LHCN-M2 (cell line): ENCODE measurements around the gene USH2A. TPM values are rescaled to one million over a fixed set of nuclear protein-coding genes. Genes with fewer than 3 reads are reported as not detected.
A peak's percentile ranks its signal among the peaks of the same experiment; 100 is the strongest.

Experiments used
- DNase-seq: peaks from one replicate; pipeline ENCODE4 v3.0.0-alpha.2; 2012; ENCODE audit warnings: low read depth
- total RNA-seq: library from RNA; depleted of rRNA; stranded (reverse); fragments of >200 nt; gene quantifications from 2 replicates; pipeline ENCODE4 v1.2.3, GENCODE V29; 2014

The USH2A gene
- total RNA-seq, 1 experiment from 2014 or later = under 0.01 TPM

DNA sequence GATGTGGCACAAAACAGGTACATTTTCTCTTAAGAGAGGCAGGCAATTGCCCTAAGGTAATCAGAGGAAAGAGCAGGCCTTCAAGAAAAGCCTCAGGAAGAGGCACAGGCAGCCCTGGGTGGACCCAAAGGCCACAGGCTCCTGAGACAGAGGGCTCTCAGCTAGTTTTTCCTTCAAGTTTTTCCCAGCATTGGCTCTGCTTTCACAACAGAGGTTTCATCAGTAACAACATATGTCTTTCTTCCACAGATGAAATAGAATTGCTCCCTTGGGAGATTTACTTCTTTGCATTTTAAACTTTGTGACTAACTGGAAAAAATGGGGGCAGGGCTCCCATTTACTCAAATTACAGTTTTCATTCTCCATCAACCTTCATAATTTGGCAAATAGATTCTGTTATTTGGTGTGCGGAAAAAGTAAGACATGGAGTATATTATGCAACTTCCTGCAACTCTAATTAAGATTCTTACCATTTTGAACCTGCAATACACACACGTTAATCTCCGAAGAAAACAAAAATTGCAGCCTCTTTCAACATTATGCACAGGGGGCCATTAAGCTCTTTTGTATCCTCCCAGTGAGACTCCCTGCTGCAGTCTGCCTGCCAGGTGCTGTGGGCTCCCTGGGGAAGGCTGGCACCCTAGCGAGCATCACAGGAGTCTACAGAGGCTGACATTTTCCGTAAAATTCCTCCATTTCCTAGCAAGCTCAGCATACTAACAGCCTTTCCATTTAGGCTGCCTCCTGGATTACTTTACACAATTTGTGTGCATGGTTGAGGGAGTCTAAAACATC is 282.3 kb downstream of the USH2A start:
- peak; percentile 22 for DNase-seq

DNA sequence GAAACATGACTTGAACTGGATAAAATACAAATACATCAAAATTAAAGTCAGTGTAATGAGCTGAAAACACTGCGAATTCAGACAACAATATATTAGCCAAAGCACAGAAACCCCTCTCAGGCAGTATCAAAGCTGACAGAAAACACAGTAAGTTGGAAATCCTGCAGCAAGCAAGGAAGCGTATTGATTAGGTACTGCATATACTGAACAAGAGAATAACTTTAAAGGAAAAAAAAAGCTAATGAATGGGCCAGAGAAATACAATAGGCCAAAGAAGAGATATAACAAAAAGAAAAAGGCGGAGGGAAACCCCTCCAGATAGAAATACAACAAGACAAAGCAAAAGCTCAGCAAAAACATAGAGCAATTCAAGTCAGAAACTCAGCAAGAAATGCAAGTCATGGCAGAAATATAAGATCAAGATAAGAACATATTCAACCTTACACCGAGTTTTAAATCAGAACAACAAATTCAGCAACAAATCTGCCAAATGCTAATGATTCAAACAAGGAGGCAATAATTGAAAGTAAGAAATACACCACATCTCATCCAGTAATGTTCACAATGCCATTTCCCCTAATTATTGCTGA is 299.0 kb downstream of the USH2A start:
- no peak for DNase-seq

GRCh38 chr1:216123446-216124191 is 299.6 kb downstream of the USH2A start:
- DNase-seq = no peak

- peak; percentile 37 for DNase-seq
Measured at GRCh38 chr1:216119600-216119999, 303.6 kb downstream of the USH2A start.

GRCh38 chr1:216114180-216114579 is 309.1 kb downstream of the USH2A start:
- DNase-seq = no peak

DNA sequence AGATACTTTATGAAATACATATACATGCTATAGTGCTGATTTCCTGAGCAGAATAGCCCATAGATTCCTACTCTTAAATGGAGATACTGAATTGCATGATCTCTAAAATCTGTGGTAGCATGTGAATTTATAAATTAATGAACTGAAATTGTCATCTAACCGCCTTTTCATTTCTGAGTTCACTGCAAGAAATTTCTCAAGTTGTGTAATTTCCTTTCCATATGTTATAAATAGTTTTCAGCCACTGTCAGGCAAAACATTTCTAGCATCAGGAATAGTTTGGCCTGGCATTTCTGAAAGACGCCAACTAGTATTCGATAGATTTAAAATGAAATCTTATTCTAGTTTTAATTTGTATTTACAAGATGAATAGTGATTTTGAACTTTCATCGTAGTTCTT is 310.1 kb downstream of the USH2A start:
- no peak for DNase-seq

GRCh38 chr1:216111842-216112241 is 311.4 kb downstream of the USH2A start:
- DNase-seq = no peak

DNA sequence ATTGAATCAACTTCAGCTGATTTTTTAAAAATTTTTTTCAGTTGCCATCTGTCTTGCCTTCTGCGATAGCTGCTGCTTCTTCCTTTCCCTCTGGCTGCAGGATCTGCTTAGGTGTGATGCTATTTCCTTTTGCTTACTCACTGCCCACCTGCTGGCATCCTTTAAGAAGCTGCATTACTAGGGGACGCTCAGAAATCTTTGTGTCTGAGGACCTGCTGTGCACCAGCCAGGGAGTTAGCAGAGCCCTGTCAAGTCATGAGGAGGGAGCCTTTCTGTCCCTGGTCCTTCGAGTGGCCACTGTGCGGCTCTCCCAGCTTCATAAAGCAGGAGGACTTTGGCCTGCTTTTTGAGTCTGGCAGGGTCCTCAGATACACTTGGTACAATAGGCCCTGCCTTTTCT is 327.8 kb downstream of the USH2A start:
- DNase-seq = no peak

GRCh38 chr1:216090556-216090955 is 332.7 kb downstream of the USH2A start:
- no peak for DNase-seq

- DNase-seq = no peak
Measured at GRCh38 chr1:216086678-216087077, 336.6 kb downstream of the USH2A start.

DNA sequence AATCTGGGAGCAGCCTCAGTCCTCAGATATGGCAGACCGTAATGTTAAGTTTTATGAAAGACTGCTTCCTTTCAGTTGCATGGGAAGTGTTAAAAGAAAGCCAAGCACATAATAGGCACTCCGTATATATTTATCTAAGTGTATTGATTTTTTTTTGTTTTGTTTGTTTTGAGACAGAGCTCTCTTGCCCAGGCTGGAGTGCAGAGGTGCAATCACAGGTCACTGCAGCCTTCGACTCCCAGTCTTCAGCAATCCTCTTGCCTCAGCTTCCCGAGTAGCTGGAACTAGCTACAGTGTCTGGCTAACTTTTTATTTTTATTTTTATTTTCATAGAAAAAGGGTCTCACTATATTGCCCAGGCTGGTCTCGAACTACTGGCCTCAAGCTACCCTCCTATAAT is 341.8 kb downstream of the USH2A start:
- no peak for DNase-seq

DNA sequence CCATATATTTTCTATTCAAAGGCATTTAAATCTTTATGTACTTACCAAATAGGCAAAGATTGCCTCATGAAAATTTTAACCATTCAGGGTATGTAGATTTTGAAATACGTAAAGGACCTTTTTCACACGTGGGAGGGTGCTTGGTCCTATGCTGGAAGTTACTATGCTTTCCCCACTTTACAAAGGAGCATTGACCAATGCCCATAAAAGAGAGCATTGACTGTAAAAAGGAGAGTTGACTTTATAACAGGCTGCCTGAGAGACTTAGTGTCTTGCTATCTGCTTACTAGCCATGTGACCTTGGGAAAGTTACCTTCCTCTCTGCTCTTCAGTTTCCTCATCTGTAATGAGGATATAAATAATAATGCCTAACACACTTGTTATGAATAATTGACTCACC is 346.5 kb downstream of the USH2A start:
- no peak for DNase-seq

DNA sequence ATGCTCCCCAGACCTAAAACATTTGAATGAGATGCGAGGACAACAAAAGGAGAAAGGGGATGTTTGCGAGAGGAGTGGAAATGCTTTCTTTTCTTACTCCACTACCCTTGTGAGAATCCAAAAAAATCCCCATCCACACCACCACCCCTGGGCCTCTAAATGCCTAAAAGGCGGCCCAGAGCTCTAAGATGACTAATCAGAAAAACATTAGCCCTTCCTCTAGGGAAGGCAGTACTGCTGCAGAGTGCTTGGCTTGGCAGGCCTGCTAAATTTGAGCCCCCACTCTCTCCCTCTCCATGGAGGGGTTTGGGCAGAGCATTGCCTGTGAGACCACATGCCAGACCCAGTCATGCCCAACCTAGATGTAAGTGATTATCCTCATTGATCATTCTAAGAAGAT is 347.9 kb downstream of the USH2A start:
- DNase-seq = peak; percentile 38

GRCh38 chr1:216073793-216074595 is 349.3 kb downstream of the USH2A start:
- DNase-seq = no peak

GRCh38 chr1:216071262-216071661 is 352.0 kb downstream of the USH2A start:
- DNase-seq = no peak

GRCh38 chr1:216064643-216065042 is 358.6 kb downstream of the USH2A start:
- no peak for DNase-seq

GRCh38 chr1:216057947-216058346 is 365.3 kb downstream of the USH2A start:
- no peak for DNase-seq

DNA sequence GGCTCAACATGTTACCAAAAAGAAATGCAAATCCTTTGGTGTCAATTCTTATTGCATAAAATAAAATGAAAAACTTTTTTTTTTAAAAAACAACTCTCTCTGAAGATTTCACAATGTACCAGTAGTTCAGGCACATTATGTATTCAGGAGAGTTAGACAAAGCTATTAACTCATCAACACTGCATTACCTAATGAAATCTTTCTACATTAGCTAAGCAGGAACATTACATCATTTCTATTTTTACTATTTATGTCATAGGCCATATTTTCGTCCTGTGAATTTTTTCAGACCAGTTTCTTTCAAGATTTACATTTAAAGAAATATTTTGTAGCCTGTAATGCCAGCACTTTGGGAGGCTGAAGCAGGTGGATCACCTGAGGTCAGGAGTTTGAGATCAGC is 366.2 kb downstream of the USH2A start:
- DNase-seq = no peak

- DNase-seq = no peak
Measured at GRCh38 chr1:216055004-216055403, 368.2 kb downstream of the USH2A start.

- no peak for DNase-seq
Measured at GRCh38 chr1:216054600-216054999, 368.6 kb downstream of the USH2A start.

DNA sequence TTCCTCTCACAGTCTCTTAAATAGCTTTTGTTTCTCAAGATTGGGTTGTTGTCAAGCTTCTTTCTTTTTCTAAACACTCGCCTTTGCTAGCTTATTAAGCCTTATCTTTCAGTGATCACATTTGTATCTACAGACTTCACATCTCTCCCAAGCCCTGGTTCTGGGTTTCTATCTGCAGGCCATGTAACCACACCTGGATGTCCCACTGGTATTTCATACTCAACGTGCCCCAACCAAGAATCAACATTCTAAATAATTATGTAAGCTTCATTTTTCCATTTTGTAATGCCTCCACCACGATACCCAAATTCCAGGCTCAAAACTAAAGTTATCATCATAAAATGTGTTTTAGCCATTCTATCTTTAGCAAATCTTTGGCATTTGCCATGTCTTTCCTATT is 372.2 kb downstream of the USH2A start:
- no peak for DNase-seq
